Measurements from ENCODE around the gene CACNA1B. TPM values are rescaled to one million over a fixed set of nuclear protein-coding genes. Genes with fewer than 3 reads are reported as not detected.

CACNA1B gene
- total RNA-seq, 4 donors from 2014 or later: 0.13 to 0.42 (median 0.31) TPM

- DNase-seq (ENCODE audit: extremely low spot score): no peak
- Histone ChIP-seq H3K27ac (replicated peaks in 1 of 4) (no peak overlapping the region), H3K36me3 (no peaks in the 10 kb centered on the region), H3K4me1 (no peaks in the 10 kb centered on the region), H3K4me3 (no peak overlapping the region), H3K9me3 (no peaks in the 10 kb centered on the region), H3K27me3 (peaks cover 0 to 23% (median 0%) of the 10 kb centered on the region in 4 donors)
- TF ChIP-seq CTCF (IDR thresholded peaks at IDR 0.05): no peak
- TF ChIP-seq POLR2AphosphoS5 (IDR thresholded peaks at IDR 0.05): no peak
- intact Hi-C loops (cut with DNase I): no loop called here
- WGBS: 27% methylated on average over 7 of the region's 7 CpGs
Observed at GRCh38 chr9:138038244-138038671, 160.7 kb downstream of the CACNA1B start.

DNA sequence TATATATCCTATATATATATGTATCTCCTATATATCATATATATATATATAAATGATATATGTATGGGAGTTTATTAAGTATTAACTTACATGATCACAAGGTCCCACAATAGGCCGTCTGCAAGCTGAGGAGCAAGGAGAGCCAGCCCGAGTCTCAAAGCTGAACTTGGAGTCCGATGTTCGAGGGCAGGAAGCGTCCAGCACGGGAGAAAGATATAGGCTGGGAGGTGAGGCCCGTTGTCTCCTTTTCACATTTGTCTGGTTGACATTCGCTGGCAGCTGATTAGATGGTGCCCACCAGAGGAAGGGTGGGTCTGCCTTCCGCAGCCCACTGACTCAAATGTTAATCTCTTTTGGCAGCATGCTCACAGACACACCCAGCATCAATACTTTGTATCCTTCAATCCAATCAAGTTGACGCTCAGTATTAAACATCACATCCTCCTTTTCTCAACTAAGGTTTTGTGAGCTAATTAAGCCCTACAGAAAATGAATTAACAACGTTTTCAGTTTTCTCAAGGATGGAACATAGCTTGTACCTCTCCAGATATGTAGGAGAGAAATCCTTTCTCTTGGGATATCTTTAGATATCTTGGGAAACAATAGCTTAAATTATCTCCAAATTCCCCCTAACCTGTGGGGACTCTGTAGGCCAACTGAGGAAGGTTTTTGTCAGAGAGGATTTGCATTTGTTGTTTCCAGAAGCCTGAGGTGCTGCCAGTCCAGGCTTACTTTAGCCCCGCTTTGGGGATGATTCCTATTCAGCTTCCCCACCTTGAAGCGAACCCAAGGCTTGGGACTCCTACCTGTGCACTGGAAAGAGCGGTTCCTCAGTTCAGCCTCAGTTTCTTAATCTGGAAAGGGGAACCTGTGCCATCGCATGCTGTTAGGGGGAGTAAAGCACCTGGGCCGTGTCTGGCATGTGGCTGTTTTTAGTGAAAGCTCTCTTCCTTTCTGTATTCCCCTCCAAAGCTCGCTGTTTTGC lies 163.2 kb downstream of the CACNA1B start:
- Histone ChIP-seq H3K36me3 (no peaks in the 10 kb centered on the region), H3K4me3 (no peak overlapping the region), H3K4me1 (no peaks in the 10 kb centered on the region), H3K27ac (replicated peaks in 1 of 4) (no peak overlapping the region), H3K9me3 (no peaks in the 10 kb centered on the region), H3K27me3 (peaks cover 0 to 16% (median 0%) of the 10 kb centered on the region in 4 donors)
- intact Hi-C loops (cut with DNase I): no loop called here
- WGBS: 81% methylated on average over 17 of the region's 17 CpGs
- DNase-seq (ENCODE audit: extremely low spot score): no peak
- no peak for TF ChIP-seq EP300 (IDR thresholded peaks at IDR 0.05)
- no peak for TF ChIP-seq POLR2AphosphoS5 (IDR thresholded peaks at IDR 0.05)

DNA sequence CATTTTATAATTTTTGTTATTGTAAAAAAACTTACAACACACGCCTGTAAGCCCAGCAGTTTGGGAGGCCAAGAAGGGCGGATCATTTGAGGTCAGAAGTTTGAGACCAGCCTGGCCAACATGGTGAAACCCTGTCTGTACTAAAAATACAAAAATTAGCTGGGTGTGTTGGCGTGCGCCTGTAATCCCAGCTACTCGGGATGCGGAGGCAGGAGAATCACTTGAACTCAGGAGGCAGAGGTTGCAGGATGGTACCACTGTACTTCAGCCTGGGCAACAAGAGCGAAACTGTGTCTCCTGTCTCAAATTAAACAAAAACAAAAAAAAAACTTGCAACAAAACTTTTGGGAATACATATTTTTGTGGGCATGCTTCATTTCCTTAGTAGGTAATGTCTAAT lies 164.6 kb downstream of the CACNA1B start:
- no peak for TF ChIP-seq POLR2A (IDR thresholded peaks at IDR 0.05; ENCODE audit: low read depth)
- TF ChIP-seq CTCF (IDR thresholded peaks at IDR 0.05): no peak
- no peak for TF ChIP-seq EP300 (IDR thresholded peaks at IDR 0.05)
- TF ChIP-seq POLR2AphosphoS5 (IDR thresholded peaks at IDR 0.05): no peak
- WGBS: 87% methylated on average over 7 of the region's 7 CpGs
- intact Hi-C loops (cut with DNase I): no loop called here

GRCh38 chr9:138042640-138043039 lies 165.1 kb downstream of the CACNA1B start:
- WGBS: 76% methylated on average over 8 of the region's 8 CpGs
- Histone ChIP-seq H3K4me1 (no peaks in the 10 kb centered on the region), H3K36me3 (no peaks in the 10 kb centered on the region), H3K27me3 (peaks cover 0 to 30% (median 0%) of the 10 kb centered on the region in 4 donors), H3K4me3 (no peak overlapping the region), H3K27ac (replicated peaks in 1 of 4) (no peak overlapping the region), H3K9me3 (no peaks in the 10 kb centered on the region)
- TF ChIP-seq POLR2AphosphoS5 (IDR thresholded peaks at IDR 0.05): no peak
- no peak for TF ChIP-seq EP300 (IDR thresholded peaks at IDR 0.05)
- no peak for TF ChIP-seq CTCF (IDR thresholded peaks at IDR 0.05)
- TF ChIP-seq POLR2A (IDR thresholded peaks at IDR 0.05; ENCODE audit: low read depth): no peak
- no peak for DNase-seq (ENCODE audit: extremely low spot score)
- intact Hi-C loops (cut with DNase I): no loop called here

More for the DNA sequence above, 164.6 kb downstream of the CACNA1B start:
- DNase-seq (ENCODE audit: extremely low spot score): no peak
- Histone ChIP-seq H3K36me3 (no peaks in the 10 kb centered on the region), H3K4me1 (no peaks in the 10 kb centered on the region), H3K27ac (replicated peaks in 1 of 4) (no peak overlapping the region), H3K27me3 (peaks cover 0 to 28% (median 0%) of the 10 kb centered on the region in 4 donors), H3K4me3 (no peak overlapping the region), H3K9me3 (no peaks in the 10 kb centered on the region)

- Histone ChIP-seq H3K27me3 (peaks cover 0 to 30% (median 0%) of the 10 kb centered on the region in 4 donors), H3K4me3 (no peak overlapping the region), H3K4me1 (no peaks in the 10 kb centered on the region), H3K36me3 (no peaks in the 10 kb centered on the region), H3K9me3 (no peaks in the 10 kb centered on the region), H3K27ac (replicated peaks in 1 of 4) (no peak overlapping the region)
- 90% methylated on average over 12 of the region's 12 CpGs for WGBS
- intact Hi-C loops (cut with DNase I): no loop called here
- TF ChIP-seq POLR2A (IDR thresholded peaks at IDR 0.05; ENCODE audit: low read depth): no peak
- TF ChIP-seq EP300 (IDR thresholded peaks at IDR 0.05): no peak
- TF ChIP-seq POLR2AphosphoS5 (IDR thresholded peaks at IDR 0.05): no peak
- no peak for TF ChIP-seq CTCF (IDR thresholded peaks at IDR 0.05)
- no peak for DNase-seq (ENCODE audit: extremely low spot score)
Observed at GRCh38 chr9:138043061-138043410, 165.5 kb downstream of the CACNA1B start.

Data from esophagus muscularis mucosa (tissue), 4 donors.